Embryonic facial prominence (tissue), 1 donor: ENCODE results near the gene NSF.

Experiments
- DNase-seq: peaks from one replicate; pipeline ENCODE4 v3.0.0-alpha.2; 2016; ENCODE audit errors: extremely low spot score

NSF gene

DNA sequence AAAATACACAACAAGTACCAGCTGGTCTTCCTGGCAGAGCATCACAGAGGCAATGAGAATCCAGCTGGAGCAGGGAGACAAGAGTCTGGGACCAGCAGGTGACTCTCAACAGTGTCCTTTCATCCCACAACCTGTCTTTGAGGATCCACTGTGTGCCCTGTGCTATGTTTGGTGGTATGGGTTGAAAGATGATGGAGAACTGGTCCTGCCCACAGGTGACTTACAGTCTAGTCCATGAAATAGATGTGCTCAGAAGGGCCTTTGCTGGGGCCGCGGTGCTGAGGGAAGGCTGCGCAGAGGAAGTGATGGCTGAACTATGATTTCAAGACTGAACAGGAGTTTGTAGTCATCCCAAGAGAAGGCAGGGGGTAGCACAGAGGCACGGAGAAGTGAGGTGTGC lies 210.1 kb downstream of the NSF start:
- no peak for DNase-seq

DNA sequence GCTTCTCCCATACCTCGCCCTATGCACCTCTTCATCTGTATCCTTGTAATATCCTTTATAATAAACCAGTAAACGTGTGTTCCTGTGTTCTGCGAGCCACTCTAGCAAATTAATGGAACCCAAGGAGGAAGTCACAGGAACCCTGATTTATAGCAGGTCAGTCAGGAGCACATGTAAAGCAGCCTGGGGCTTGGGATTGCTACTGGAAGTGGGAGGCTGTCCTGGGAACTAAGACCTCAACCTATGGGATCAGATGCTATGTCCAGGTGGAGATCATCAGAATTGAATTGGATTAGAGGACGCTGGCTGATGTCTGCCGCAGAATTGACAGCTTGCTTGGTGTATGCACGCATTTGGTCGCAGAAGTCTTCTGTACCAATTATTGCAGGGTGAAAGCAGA lies 212.3 kb downstream of the NSF start:
- DNase-seq, result no peak

DNA sequence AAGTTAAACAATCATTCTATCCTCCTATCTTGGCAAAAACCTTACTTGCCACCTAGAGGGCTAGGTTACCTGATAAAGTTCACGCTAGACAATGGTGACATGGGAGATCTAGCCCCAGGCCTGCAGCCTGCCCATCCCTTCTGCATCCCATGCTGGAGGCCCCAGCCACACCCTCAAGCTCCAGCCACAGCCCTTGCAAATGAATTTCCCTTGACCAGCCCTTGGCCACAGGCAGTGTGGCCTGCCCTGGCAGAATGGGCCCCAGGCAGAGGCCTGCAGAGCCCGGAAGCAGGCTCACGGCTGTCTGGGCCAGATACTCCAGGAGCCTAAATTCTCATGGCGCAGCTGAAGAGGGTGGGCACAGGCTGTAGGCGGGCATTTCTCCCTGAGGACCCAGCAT lies 213.1 kb downstream of the NSF start:
- DNase-seq, result no peak

DNA sequence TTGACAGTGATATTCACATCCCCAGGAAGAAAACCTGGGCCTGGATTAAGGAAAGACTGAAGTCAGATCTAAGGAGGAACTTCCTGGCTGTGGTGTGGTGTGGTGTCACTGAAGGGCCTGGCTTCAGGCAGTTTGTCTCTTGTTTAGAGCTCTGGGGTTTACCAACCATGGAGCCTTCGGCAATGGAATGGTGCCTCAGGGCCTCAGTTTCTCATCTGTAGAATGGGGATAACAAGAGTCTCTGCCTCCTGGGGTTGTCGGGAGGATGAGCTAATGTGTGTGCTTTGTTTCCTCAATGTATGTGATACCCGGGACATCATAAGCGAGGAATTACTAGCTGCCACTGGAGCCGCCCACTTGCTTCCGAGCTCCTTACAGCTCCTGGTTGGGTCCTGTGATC lies 215.3 kb downstream of the NSF start:
- no peak for DNase-seq
